Measurements from ENCODE around the gene PPP2R2B.

Gene PPP2R2B

GRCh38 chr5:146852089-146852488 is 26.5 kb downstream of the PPP2R2B start:
- Histone ChIP-seq H3K4me3 (ENCODE audit: low read depth in 1 of 2, low read length in 2 of 2) (no peak overlapping the region), H3K27me3 (ENCODE audit: low read depth, low read length) (no peaks in the 10 kb centered on the region), H3K9me3 (ENCODE audit: control insufficient read depth in 1 of 2, low read length in 2 of 2) (no peaks in the 10 kb centered on the region), H3K27ac (ENCODE audit: low read length) (no peak overlapping the region), H3K36me3 (ENCODE audit: control insufficient read depth in 1 of 2, insufficient read depth in 2 of 2, low read length in 2 of 2) (no peaks in the 10 kb centered on the region), H3K4me1 (ENCODE audit: control insufficient read depth in 1 of 2, insufficient read depth in 2 of 2, low read length in 2 of 2) (no peaks in the 10 kb centered on the region)

- no peaks in the 10 kb centered on the region for H3K9me3 ChIP-seq (ENCODE audit: control insufficient read depth in 1 of 2, low read length in 2 of 2)
- no peak overlapping the region for H3K27ac ChIP-seq (ENCODE audit: low read length)
- H3K36me3 ChIP-seq (ENCODE audit: control insufficient read depth in 1 of 2, insufficient read depth in 2 of 2, low read length in 2 of 2): no peaks in the 10 kb centered on the region
- no peak overlapping the region for H3K4me3 ChIP-seq (ENCODE audit: low read depth in 1 of 2, low read length in 2 of 2)
- no peaks in the 10 kb centered on the region for H3K4me1 ChIP-seq (ENCODE audit: control insufficient read depth in 1 of 2, insufficient read depth in 2 of 2, low read length in 2 of 2)
- H3K27me3 ChIP-seq (ENCODE audit: low read depth, low read length): no peaks in the 10 kb centered on the region
These were observed 27.4 kb downstream of the PPP2R2B start for GRCh38 chr5:146851133-146851532.

- Histone ChIP-seq H3K4me3 (ENCODE audit: low read depth in 1 of 2, low read length in 2 of 2) (no peak overlapping the region), H3K27me3 (ENCODE audit: low read depth, low read length) (no peaks in the 10 kb centered on the region), H3K36me3 (ENCODE audit: control insufficient read depth in 1 of 2, insufficient read depth in 2 of 2, low read length in 2 of 2) (no peaks in the 10 kb centered on the region), H3K27ac (ENCODE audit: low read length) (no peak overlapping the region), H3K4me1 (ENCODE audit: control insufficient read depth in 1 of 2, insufficient read depth in 2 of 2, low read length in 2 of 2) (no peaks in the 10 kb centered on the region), H3K9me3 (ENCODE audit: control insufficient read depth in 1 of 2, low read length in 2 of 2) (no peaks in the 10 kb centered on the region)
These were observed 28.8 kb downstream of the PPP2R2B start for GRCh38 chr5:146849694-146850303.

- Histone ChIP-seq H3K27ac (ENCODE audit: low read length) (no peak overlapping the region), H3K9me3 (ENCODE audit: control insufficient read depth in 1 of 2, low read length in 2 of 2) (no peaks in the 10 kb centered on the region), H3K4me3 (ENCODE audit: low read depth in 1 of 2, low read length in 2 of 2) (no peak overlapping the region), H3K36me3 (ENCODE audit: control insufficient read depth in 1 of 2, insufficient read depth in 2 of 2, low read length in 2 of 2) (no peaks in the 10 kb centered on the region), H3K4me1 (ENCODE audit: control insufficient read depth in 1 of 2, insufficient read depth in 2 of 2, low read length in 2 of 2) (no peaks in the 10 kb centered on the region), H3K27me3 (ENCODE audit: low read depth, low read length) (no peaks in the 10 kb centered on the region)
These were observed 30.4 kb downstream of the PPP2R2B start for GRCh38 chr5:146848133-146848532.

- Histone ChIP-seq H3K4me1 (ENCODE audit: control insufficient read depth in 1 of 2, insufficient read depth in 2 of 2, low read length in 2 of 2) (no peaks in the 10 kb centered on the region), H3K4me3 (ENCODE audit: low read depth in 1 of 2, low read length in 2 of 2) (no peak overlapping the region), H3K36me3 (ENCODE audit: control insufficient read depth in 1 of 2, insufficient read depth in 2 of 2, low read length in 2 of 2) (no peaks in the 10 kb centered on the region), H3K27ac (ENCODE audit: low read length) (no peak overlapping the region), H3K27me3 (ENCODE audit: low read depth, low read length) (no peaks in the 10 kb centered on the region), H3K9me3 (ENCODE audit: control insufficient read depth in 1 of 2, low read length in 2 of 2) (peaks cover 0 to 5% of the 10 kb centered on the region in 2 donors)
These were observed 38.5 kb downstream of the PPP2R2B start for GRCh38 chr5:146840016-146840415.

- no peak overlapping the region for H3K27ac ChIP-seq (ENCODE audit: low read length)
- H3K9me3 ChIP-seq (ENCODE audit: control insufficient read depth in 1 of 2, low read length in 2 of 2): peaks cover 0 to 5% of the 10 kb centered on the region in 2 donors
- no peaks in the 10 kb centered on the region for H3K36me3 ChIP-seq (ENCODE audit: control insufficient read depth in 1 of 2, insufficient read depth in 2 of 2, low read length in 2 of 2)
- H3K4me3 ChIP-seq (ENCODE audit: low read depth in 1 of 2, low read length in 2 of 2): no peak overlapping the region
- H3K27me3 ChIP-seq (ENCODE audit: low read depth, low read length): no peaks in the 10 kb centered on the region
- no peaks in the 10 kb centered on the region for H3K4me1 ChIP-seq (ENCODE audit: control insufficient read depth in 1 of 2, insufficient read depth in 2 of 2, low read length in 2 of 2)
These were observed 42.2 kb downstream of the PPP2R2B start for GRCh38 chr5:146836226-146836842.

GRCh38 chr5:146832985-146833732 is 45.4 kb downstream of the PPP2R2B start:
- Histone ChIP-seq H3K27me3 (ENCODE audit: low read depth, low read length) (no peaks in the 10 kb centered on the region), H3K27ac (ENCODE audit: low read length) (no peak overlapping the region), H3K9me3 (ENCODE audit: control insufficient read depth in 1 of 2, low read length in 2 of 2) (no peaks in the 10 kb centered on the region), H3K4me3 (ENCODE audit: low read depth in 1 of 2, low read length in 2 of 2) (no peak overlapping the region), H3K4me1 (ENCODE audit: control insufficient read depth in 1 of 2, insufficient read depth in 2 of 2, low read length in 2 of 2) (no peaks in the 10 kb centered on the region), H3K36me3 (ENCODE audit: control insufficient read depth in 1 of 2, insufficient read depth in 2 of 2, low read length in 2 of 2) (no peaks in the 10 kb centered on the region)

GRCh38 chr5:146828385-146828784 is 50.2 kb downstream of the PPP2R2B start:
- Histone ChIP-seq H3K36me3 (ENCODE audit: control insufficient read depth in 1 of 2, insufficient read depth in 2 of 2, low read length in 2 of 2) (no peaks in the 10 kb centered on the region), H3K27me3 (ENCODE audit: low read depth, low read length) (no peaks in the 10 kb centered on the region), H3K4me3 (ENCODE audit: low read depth in 1 of 2, low read length in 2 of 2) (no peak overlapping the region), H3K9me3 (ENCODE audit: control insufficient read depth in 1 of 2, low read length in 2 of 2) (no peaks in the 10 kb centered on the region), H3K4me1 (ENCODE audit: control insufficient read depth in 1 of 2, insufficient read depth in 2 of 2, low read length in 2 of 2) (peaks cover 0 to 3% of the 10 kb centered on the region in 2 donors), H3K27ac (ENCODE audit: low read length) (no peak overlapping the region)

- no peaks in the 10 kb centered on the region for H3K27me3 ChIP-seq (ENCODE audit: low read depth, low read length)
- no peaks in the 10 kb centered on the region for H3K36me3 ChIP-seq (ENCODE audit: control insufficient read depth in 1 of 2, insufficient read depth in 2 of 2, low read length in 2 of 2)
- H3K9me3 ChIP-seq (ENCODE audit: control insufficient read depth in 1 of 2, low read length in 2 of 2): no peaks in the 10 kb centered on the region
- H3K27ac ChIP-seq (ENCODE audit: low read length): no peak overlapping the region
- H3K4me1 ChIP-seq (ENCODE audit: control insufficient read depth in 1 of 2, insufficient read depth in 2 of 2, low read length in 2 of 2): peaks cover 0 to 3% of the 10 kb centered on the region in 2 donors
- H3K4me3 ChIP-seq (ENCODE audit: low read depth in 1 of 2, low read length in 2 of 2): no peak overlapping the region
These were observed 50.7 kb downstream of the PPP2R2B start for GRCh38 chr5:146827901-146828300.

GRCh38 chr5:146825033-146825432 is 53.5 kb downstream of the PPP2R2B start:
- Histone ChIP-seq H3K27ac (ENCODE audit: low read length) (no peak overlapping the region), H3K4me3 (ENCODE audit: low read depth in 1 of 2, low read length in 2 of 2) (no peak overlapping the region), H3K36me3 (ENCODE audit: control insufficient read depth in 1 of 2, insufficient read depth in 2 of 2, low read length in 2 of 2) (no peaks in the 10 kb centered on the region), H3K4me1 (ENCODE audit: control insufficient read depth in 1 of 2, insufficient read depth in 2 of 2, low read length in 2 of 2) (peaks cover 0 to 3% of the 10 kb centered on the region in 2 donors), H3K9me3 (ENCODE audit: control insufficient read depth in 1 of 2, low read length in 2 of 2) (no peaks in the 10 kb centered on the region), H3K27me3 (ENCODE audit: low read depth, low read length) (no peaks in the 10 kb centered on the region)

GRCh38 chr5:146821732-146822131 is 56.8 kb downstream of the PPP2R2B start:
- Histone ChIP-seq H3K4me1 (ENCODE audit: control insufficient read depth in 1 of 2, insufficient read depth in 2 of 2, low read length in 2 of 2) (no peaks in the 10 kb centered on the region), H3K27ac (ENCODE audit: low read length) (no peak overlapping the region), H3K9me3 (ENCODE audit: control insufficient read depth in 1 of 2, low read length in 2 of 2) (no peaks in the 10 kb centered on the region), H3K36me3 (ENCODE audit: control insufficient read depth in 1 of 2, insufficient read depth in 2 of 2, low read length in 2 of 2) (no peaks in the 10 kb centered on the region), H3K27me3 (ENCODE audit: low read depth, low read length) (no peaks in the 10 kb centered on the region), H3K4me3 (ENCODE audit: low read depth in 1 of 2, low read length in 2 of 2) (no peak overlapping the region)

All from muscle layer of duodenum (tissue), 2 donors.